ENCODE data around the gene HTR5A.

Gene HTR5A

DNA sequence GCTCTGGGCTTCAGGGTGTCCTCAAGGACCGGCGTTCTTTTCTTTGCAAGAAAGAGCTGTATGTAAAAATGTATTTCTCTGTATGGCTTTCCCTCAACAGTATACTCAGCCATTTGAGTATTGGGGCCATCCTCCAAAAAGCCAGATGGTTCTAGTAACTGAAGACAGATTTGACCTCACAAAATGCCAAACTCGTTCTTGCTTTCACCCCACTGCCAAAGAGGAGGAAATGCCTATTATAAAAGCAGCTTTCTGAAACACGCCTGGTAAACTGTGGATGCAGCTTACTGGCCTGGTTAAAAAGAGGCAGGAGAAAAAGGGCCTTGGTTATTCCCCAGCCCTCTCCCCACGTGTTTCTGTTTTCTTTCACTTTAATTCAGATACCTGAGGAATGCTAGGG lies 7.7 kb upstream of the HTR5A start:
- Mint-ChIP-seq H3K4me1 (no peaks in the 10 kb centered on the region), H3K9me3 (peaks cover 2 to 4% of the 10 kb centered on the region in 2 donors), H3K27ac (no peak overlapping the region), H3K4me3 (no peak overlapping the region), H3K27me3 (peaks cover 34 to 37% of the 10 kb centered on the region in 2 donors), H3K36me3 (no peaks in the 10 kb centered on the region)
- no peak for DNase-seq
- no peak for ATAC-seq (replicated peaks)

DNA sequence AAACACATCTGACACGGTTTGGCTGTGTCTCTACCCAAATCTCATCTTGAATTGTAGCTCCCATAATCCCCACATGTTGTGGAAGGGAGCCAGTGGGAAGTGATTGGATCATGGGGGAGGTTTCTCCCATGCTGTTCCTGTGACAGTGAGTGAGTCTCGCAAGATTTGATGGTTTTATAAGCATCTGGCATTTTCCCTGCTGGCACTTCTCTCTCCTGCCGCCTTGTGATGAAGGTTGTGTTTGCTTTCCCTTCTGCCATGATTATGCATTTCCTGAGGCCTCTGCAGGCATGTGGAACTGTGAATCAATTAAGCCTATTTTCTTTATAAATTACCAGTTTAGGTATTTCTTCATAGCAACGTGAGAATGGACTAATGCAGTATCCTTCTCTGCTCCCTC lies 5.9 kb upstream of the HTR5A start:
- ATAC-seq (replicated peaks) (no peak), DNase-seq (no peak)
- Mint-ChIP-seq H3K36me3 (no peaks in the 10 kb centered on the region), H3K4me1 (no peaks in the 10 kb centered on the region), H3K4me3 (no peak overlapping the region), H3K9me3 (peaks cover 2 to 4% of the 10 kb centered on the region in 2 donors), H3K27ac (no peak overlapping the region), H3K27me3 (peaks cover 44 to 47% of the 10 kb centered on the region in 2 donors)

- no peaks in the 10 kb centered on the region for H3K4me1 Mint-ChIP-seq
- H3K4me3 Mint-ChIP-seq, result no peak overlapping the region
- ATAC-seq (replicated peaks) (no peak), DNase-seq (no peak)
- no peaks in the 10 kb centered on the region for H3K36me3 Mint-ChIP-seq
- H3K27ac Mint-ChIP-seq, result no peak overlapping the region
- H3K9me3 Mint-ChIP-seq, result peaks cover 4 to 5% of the 10 kb centered on the region in 2 donors
- peaks cover 50 to 54% of the 10 kb centered on the region in 2 donors for H3K27me3 Mint-ChIP-seq
These were observed 3.6 kb upstream of the HTR5A start for GRCh38 chr7:155066417-155066950.

DNA sequence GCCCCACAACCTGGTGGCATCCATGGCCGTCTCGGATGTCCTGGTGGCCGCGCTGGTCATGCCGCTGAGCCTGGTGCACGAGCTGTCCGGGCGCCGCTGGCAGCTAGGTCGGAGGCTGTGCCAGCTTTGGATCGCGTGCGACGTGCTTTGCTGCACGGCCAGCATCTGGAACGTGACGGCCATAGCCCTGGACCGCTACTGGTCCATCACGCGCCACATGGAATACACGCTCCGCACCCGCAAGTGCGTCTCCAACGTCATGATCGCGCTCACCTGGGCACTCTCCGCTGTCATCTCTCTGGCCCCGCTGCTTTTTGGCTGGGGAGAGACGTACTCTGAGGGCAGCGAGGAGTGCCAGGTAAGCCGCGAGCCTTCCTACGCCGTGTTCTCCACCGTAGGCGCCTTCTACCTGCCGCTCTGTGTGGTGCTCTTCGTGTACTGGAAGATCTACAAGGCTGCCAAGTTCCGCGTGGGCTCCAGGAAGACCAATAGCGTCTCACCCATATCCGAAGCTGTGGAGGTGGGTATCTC lies 1.1 kb downstream of the HTR5A start:
- Mint-ChIP-seq H3K4me3 (no peak overlapping the region), H3K9me3 (peaks cover 0 to 3% of the 10 kb centered on the region in 2 donors)
- no peak for DNase-seq

DNA sequence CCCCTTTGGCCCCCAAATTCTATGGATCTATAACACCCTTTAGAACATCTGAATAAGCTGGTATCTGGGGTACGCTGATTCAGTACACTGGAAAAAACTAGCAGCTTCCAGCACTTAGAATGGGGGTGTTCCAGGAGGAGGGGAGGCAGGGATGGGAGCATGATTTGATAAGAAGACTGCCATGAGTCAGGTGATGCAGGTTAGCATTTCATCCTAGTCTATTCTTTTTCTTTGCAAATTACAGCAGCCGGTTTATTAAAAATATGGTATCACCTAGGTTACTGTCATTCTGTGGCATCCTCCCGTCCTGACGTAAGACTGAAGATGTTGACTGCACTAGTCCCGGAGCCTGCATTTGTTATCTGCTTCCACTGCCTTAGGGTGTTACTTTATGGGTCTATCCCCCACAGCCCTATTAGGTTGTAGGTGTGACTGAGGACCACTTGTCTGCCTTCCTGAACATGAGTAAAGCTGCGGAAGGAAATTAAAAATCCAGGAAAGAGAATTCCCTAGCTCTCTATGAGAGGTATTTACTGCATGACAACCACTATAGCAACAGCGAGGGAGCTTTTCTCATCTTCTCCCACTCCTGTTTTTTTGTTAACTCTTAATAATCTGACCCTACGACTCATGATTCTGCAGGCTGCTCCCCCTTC lies 1.9 kb downstream of the HTR5A start:
- no peaks in the 10 kb centered on the region for H3K36me3 Mint-ChIP-seq
- peaks cover 57 to 61% of the 10 kb centered on the region in 2 donors for H3K27me3 Mint-ChIP-seq
- peaks cover 0 to 3% of the 10 kb centered on the region in 2 donors for H3K9me3 Mint-ChIP-seq
- no peak overlapping the region for H3K4me3 Mint-ChIP-seq
- H3K27ac Mint-ChIP-seq, result no peak overlapping the region
- ATAC-seq (replicated peaks) (no peak), DNase-seq (no peak)
- H3K4me1 Mint-ChIP-seq, result peaks cover 0 to 3% of the 10 kb centered on the region in 2 donors

More for the DNA sequence above, 1.1 kb downstream of the HTR5A start:
- H3K27ac Mint-ChIP-seq, result no peak overlapping the region
- ATAC-seq (replicated peaks), result no peak
- peaks cover 0 to 3% of the 10 kb centered on the region in 2 donors for H3K4me1 Mint-ChIP-seq
- H3K27me3 Mint-ChIP-seq, result peaks cover 58 to 61% of the 10 kb centered on the region in 2 donors
- no peaks in the 10 kb centered on the region for H3K36me3 Mint-ChIP-seq

DNA sequence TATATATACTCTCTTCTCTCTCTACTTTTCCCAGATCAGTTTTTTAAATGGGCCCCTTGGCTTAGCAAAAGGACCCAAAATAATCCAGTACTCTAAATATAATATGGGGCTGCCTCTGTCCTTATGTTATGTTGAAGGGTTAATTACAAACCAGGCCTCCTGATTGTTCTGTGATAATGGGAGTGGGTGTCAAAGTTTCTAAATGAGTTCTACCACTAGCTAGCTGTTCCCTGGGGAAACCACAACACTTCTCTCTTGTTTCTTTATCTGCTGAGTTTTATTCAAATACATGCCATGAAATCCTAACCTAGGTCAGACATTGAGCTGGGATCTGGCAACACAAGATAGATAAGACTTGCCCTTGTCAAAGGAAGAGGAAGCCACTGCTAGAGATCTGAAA lies 3.8 kb downstream of the HTR5A start:
- ATAC-seq (replicated peaks) (no peak), DNase-seq (no peak)
- Mint-ChIP-seq H3K27me3 (peaks cover 52 to 55% of the 10 kb centered on the region in 2 donors), H3K36me3 (no peaks in the 10 kb centered on the region), H3K4me3 (no peak overlapping the region), H3K27ac (no peak overlapping the region), H3K4me1 (peaks cover 0 to 3% of the 10 kb centered on the region in 2 donors), H3K9me3 (peaks cover 0 to 3% of the 10 kb centered on the region in 2 donors)

GRCh38 chr7:155084021-155084420 lies 13.9 kb downstream of the HTR5A start:
- Mint-ChIP-seq H3K36me3 (no peaks in the 10 kb centered on the region), H3K9me3 (no peaks in the 10 kb centered on the region), H3K27me3 (peaks cover 34 to 48% of the 10 kb centered on the region in 2 donors), H3K4me3 (no peak overlapping the region), H3K27ac (no peak overlapping the region), H3K4me1 (no peaks in the 10 kb centered on the region)
- ATAC-seq (replicated peaks) (no peak), DNase-seq (no peak)

GRCh38 chr7:155084969-155085368 lies 14.8 kb downstream of the HTR5A start:
- Mint-ChIP-seq H3K36me3 (no peaks in the 10 kb centered on the region), H3K9me3 (peaks cover 0 to 3% of the 10 kb centered on the region in 2 donors), H3K27ac (no peak overlapping the region), H3K4me3 (no peak overlapping the region), H3K4me1 (no peaks in the 10 kb centered on the region), H3K27me3 (peaks cover 40 to 45% of the 10 kb centered on the region in 2 donors)
- ATAC-seq (replicated peaks) (no peak), DNase-seq (no peak)

GRCh38 chr7:155090684-155091083 lies 20.6 kb downstream of the HTR5A start:
- no peak for ATAC-seq (replicated peaks)
- H3K4me1 Mint-ChIP-seq, result no peaks in the 10 kb centered on the region
- peaks cover 12 to 34% of the 10 kb centered on the region in 2 donors for H3K27me3 Mint-ChIP-seq
- no peak for DNase-seq
- peaks cover 0 to 5% of the 10 kb centered on the region in 2 donors for H3K9me3 Mint-ChIP-seq
- H3K36me3 Mint-ChIP-seq, result no peaks in the 10 kb centered on the region
- H3K27ac Mint-ChIP-seq, result no peak overlapping the region
- no peak overlapping the region for H3K4me3 Mint-ChIP-seq

DNA sequence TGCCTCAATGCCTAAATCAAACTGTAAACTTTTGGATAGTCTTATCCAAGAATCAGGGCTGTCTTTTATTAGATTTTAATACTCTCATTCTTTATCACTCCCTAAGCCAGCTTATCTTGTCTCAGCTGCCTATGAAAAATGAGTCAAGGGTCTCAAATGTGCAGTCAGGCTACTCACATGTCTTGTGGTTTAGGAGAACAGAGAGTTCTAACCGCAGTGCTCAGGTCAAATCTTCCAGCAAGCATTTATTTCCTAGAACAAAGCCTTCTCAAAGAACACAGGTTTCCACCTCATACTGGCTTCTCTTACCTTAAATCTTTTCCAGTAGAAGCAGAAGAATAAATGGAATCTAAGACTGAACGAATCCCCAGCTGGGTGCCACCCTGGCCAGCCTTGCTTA lies 23.5 kb downstream of the HTR5A start:
- no peaks in the 10 kb centered on the region for H3K4me1 Mint-ChIP-seq

GRCh38 chr7:155094636-155095135 lies 24.6 kb downstream of the HTR5A start:
- no peak overlapping the region for H3K4me3 Mint-ChIP-seq
- ATAC-seq (replicated peaks), result no peak

More for the DNA sequence above, 23.5 kb downstream of the HTR5A start:
- H3K27ac Mint-ChIP-seq, result no peak overlapping the region
- ATAC-seq (replicated peaks) (no peak), DNase-seq (no peak)
- no peaks in the 10 kb centered on the region for H3K36me3 Mint-ChIP-seq
- no peak overlapping the region for H3K4me3 Mint-ChIP-seq
- peaks cover 3 to 5% of the 10 kb centered on the region in 2 donors for H3K9me3 Mint-ChIP-seq
- H3K27me3 Mint-ChIP-seq, result peaks cover 9 to 32% of the 10 kb centered on the region in 2 donors

GRCh38 chr7:155097338-155097737 lies 27.2 kb downstream of the HTR5A start:
- Mint-ChIP-seq H3K36me3 (no peaks in the 10 kb centered on the region), H3K4me3 (no peak overlapping the region), H3K9me3 (peaks cover 2 to 3% of the 10 kb centered on the region in 2 donors), H3K4me1 (no peaks in the 10 kb centered on the region), H3K27me3 (peaks cover 9 to 18% of the 10 kb centered on the region in 2 donors), H3K27ac (no peak overlapping the region)
- no peak for DNase-seq
- ATAC-seq (replicated peaks), result no peak

More at GRCh38 chr7:155094636-155095135, 24.6 kb downstream of the HTR5A start:
- Mint-ChIP-seq H3K36me3 (no peaks in the 10 kb centered on the region), H3K27me3 (peaks cover 9 to 25% of the 10 kb centered on the region in 2 donors), H3K9me3 (peaks cover 3% of the 10 kb centered on the region in 2 donors), H3K27ac (no peak overlapping the region), H3K4me1 (no peaks in the 10 kb centered on the region)
- DNase-seq, result no peak

GRCh38 chr7:155103839-155104238 lies 33.7 kb downstream of the HTR5A start:
- no peaks in the 10 kb centered on the region for H3K9me3 Mint-ChIP-seq
- H3K36me3 Mint-ChIP-seq, result no peaks in the 10 kb centered on the region
- no peak for ATAC-seq (replicated peaks)
- H3K27me3 Mint-ChIP-seq, result peaks cover 4 to 15% of the 10 kb centered on the region in 2 donors
- H3K4me1 Mint-ChIP-seq, result no peaks in the 10 kb centered on the region
- no peak for DNase-seq
- no peak overlapping the region for H3K4me3 Mint-ChIP-seq
- no peak overlapping the region for H3K27ac Mint-ChIP-seq

GRCh38 chr7:155104913-155105312 lies 34.8 kb downstream of the HTR5A start:
- Mint-ChIP-seq H3K4me1 (no peaks in the 10 kb centered on the region), H3K27ac (no peak overlapping the region), H3K4me3 (no peak overlapping the region), H3K9me3 (no peaks in the 10 kb centered on the region), H3K36me3 (no peaks in the 10 kb centered on the region), H3K27me3 (peaks cover 4 to 20% of the 10 kb centered on the region in 2 donors)
- DNase-seq (no peak), ATAC-seq (replicated peaks) (no peak)

DNA sequence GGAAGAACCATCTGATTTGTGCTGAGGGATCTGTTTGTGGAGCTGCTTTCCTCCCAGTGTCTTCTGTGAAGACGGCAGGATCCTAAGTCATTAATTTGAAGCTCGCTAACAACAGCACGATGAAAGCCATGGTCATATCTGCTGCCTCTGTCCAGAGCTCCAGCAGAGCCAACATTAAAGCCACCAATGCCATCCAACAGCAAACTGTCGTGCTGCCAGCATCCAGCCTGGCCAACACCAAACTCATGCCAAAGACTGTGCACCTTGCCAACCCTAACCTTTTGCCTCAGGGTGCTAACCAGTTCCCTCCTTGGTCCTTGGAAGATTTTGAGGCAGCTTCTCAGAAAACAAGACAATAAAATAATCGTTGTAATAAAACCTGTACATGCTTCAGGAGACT lies 36.2 kb downstream of the HTR5A start:
- Mint-ChIP-seq H3K4me1 (no peaks in the 10 kb centered on the region), H3K9me3 (no peaks in the 10 kb centered on the region), H3K27me3 (peaks cover 4 to 24% of the 10 kb centered on the region in 2 donors), H3K4me3 (no peak overlapping the region), H3K27ac (no peak overlapping the region), H3K36me3 (no peaks in the 10 kb centered on the region)
- ATAC-seq (replicated peaks) (no peak), DNase-seq (no peak)

Measured in stimulated activated naive B cell treated with anti-CD40 and anti-IgM and Interleukin-4, amounts not matched to agents 10 μg/mL and 1 μg/mL and 100 μg/mL, for 72 hours (primary cell).